ENCODE results near the gene TEX29.

The TEX29 gene

DNA sequence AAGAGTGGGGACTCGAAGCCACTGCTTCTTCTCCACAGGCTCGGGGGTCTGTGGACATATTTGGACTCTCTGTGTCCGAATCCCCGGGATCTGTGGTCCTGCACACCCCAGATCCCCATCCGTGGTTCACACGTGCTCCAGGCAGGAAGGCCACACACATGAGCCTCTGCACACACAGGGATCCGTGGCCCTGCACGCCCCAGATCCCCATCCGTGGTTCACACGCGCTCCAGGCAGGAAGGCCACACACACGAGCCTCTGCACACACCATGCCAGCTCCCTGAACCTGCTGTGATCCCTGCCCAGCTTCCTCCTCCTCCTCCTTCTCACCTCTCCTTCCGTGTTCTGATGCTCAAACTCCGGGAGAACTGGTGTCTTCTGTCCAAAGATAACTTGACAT, 3.1 kb downstream of the TEX29 start:
- no peak for DNase-seq

DNA sequence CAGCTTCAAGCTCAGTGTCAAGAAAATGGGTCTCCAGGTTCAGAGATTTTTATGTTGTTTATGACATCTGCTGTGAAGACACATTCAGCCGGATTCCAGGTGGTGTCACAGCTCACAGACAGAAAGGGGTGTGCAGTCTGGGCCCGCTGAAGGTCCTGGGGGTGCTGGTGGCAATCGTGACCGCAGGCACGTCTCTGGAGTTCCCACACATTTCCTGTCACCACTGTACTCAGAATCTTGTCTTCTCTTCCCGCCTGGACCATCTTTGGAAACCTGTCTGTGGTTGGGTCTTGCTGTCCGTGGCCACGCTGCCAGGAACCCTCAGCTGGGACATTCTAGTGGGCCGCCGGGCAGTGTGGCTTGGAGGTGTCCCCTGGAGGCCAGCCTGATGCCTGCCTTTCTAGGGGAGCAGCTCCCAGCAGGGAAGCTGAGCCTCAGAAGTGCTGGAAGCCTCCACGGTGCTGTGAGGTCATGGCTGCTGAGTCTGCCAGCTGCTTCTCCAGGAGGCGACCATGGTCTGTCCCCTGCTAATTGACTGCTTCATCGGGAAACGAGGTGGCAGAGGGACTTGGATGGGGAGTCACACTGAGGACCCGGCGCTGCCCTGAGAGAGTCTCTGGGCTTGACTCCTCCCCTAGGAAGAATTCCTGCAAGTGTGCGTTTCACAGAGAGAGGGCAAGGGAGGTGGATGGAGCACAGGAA, 3.7 kb downstream of the TEX29 start:
- DNase-seq: no peak

DNA sequence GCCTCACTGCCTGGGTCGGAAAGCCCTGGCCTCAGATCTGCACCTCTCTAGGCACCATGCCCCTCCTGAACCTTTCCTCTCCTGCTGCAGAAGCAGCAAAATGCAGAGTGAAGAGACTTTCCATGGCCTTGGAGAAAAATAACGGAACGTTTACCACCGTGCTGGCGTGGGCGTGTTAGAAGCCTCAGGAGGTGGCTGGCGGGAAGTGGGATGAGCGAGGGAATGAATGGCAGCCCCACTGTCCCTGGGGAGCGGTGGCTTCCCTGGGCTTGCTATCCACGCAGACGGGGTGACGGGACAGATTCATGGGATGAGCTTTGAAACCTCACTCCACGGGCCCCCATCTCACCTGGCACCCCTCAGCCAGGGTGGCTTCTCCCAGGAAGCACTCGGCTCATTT, 4.3 kb downstream of the TEX29 start:
- no peak for DNase-seq

DNA sequence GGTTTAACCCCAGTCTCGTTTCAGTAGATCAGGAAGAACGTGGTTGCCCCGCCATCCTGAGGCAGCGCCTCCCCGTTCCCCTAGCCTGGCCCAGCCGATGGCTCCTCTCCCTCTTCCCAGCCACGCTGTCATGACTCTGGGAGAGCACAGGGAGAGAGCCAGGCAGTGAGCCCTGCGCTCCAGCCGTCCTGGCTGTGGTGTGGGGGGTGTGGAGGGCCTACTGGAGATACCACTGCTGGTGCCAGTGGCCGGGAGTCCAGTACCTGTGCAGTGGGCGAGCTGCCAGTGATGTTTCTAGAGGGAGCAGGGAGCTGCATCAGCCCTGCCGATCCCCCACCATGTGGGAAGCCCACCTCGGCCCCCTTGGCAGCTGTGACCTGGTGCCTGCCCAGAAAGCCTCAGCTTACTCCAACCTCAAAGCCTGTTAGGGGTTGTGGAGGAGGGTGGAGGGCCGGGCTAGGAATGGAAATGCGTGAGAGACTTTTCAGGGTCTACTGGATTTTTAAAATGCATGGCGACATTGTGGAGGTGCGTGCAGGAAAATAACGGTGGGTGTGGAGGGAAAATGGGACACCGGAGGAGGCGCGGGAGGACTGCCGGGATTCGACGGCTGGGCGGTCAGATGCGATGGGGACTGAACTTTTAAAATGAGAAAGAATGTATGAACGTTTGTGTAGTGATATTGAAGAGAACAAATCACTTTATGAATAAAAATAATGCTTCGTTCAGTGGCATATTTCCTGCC, 4.9 kb downstream of the TEX29 start:
- no peak for DNase-seq

DNA sequence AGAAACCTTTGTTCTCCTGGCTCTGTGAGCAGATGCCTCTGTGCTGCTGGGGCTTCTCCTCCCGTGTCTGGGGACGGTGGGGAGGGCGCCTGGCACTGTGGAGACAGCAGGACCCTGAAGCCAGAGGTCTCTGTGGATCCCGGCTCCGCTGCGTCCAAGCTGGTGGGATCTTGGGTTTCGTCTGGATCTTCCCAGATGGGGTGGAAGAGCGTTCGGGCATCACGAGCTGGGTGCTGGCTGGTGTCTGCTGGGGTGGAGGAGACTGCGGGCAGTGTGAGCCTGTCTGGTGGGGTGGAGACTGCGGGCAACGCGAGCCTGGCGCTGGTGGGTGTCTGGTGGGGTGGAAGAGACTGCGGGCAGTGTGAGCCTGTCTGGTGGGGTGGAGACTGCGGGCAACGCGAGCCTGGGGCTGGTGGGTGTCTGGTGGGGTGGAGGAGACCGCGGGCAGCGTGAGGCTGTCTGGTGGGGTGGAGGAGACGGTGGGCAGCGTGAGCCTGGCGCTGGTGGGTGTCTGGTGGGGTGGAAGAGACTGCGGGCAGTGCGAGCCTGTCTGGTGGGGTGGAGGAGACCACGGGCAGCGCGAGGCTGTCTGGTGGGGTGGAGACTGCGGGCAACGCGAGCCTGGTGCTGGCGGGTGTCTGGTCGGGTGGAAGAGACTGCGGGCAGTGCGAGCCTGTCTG, 5.6 kb downstream of the TEX29 start:
- DNase-seq: no peak

DNA sequence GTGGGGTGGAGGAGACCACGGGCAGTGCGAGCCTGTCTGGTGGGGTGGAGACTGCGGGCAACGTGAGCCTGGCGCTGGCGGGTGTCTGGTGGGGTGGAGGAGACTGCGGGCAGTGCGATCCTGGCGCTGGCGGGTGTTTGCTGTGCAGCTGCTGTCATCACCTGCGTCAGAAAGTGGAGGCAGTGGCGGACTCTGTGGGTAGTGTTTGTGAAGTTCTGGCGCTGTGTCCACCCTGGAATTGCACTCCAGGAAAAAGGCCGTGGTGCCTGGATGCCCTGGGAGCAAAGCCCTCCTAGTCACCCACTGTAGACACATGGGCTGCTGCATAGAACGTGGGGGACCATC, 6.2 kb downstream of the TEX29 start:
- DNase-seq: no peak

DNA sequence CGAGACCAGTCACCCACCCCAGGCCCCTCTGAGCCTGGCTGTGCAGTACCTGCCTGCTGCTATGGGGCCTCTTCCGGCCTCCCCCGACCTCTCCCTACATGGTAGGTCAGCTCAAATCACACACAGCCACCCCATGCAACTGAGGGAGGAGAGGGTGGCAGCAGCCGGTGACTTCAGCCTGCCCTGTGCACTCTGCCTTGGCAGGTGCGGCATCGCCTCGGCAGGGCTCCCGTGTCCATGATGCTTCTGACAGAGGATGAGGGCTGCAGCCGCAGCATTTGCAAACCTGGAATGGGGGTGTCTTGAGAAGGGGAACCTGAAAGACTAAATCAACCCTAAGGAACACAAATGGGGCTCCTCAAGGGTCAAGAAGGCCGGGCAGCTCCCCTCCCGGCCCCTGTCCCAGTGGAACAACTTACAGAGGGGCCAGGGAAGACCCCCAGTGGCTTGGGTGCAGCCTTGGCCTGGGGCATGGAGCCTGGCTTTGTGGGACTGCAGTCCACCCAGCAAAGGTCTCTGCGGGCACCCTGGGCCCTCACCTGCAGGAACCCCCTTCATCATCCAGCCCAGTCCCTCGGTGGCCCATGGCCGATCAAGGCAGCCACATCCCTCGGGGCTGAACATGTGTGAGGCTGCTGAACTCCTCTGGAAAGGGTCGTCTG, 6.7 kb downstream of the TEX29 start:
- no peak for DNase-seq

DNA sequence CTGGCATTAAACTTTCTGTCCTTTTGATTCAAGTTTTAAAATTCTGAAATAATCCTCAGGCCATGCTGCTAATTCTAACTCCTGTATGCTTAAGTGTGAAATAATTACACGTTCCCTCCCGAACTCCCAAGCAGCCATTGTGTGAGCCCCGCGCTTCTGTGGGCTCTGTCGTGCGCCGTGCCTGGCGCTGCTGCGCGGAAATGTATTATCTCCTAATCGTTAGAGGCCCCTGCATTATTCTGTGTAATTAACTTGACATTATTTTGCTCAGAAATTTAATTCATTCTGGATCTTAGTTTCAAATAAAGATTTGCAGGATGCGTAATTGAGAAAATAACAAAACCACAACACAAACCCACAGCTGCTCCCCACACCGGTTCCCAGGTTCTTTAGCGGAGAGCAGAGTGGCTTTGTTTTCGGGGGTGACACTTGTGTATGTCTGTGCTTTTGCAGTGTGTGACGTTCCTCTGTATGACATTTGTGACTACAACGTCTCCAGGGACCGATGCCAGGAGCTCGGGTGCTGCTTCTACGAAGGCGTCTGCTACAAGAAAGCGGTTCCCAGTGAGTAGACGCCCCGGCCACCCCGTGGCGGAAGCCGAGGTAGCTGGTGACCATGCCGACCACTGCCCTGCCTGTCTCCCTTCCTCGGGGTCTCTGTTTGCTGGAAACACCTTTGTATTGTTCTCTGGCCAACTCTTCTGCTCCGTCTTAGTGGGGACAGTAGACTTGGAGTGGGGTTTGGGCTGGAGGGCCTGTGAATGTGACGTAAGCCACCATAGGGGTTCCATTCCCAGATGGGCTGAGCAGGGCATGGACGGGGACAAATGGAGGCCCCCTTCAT, 7.5 kb downstream of the TEX29 start:
- DNase-seq: no peak

DNA sequence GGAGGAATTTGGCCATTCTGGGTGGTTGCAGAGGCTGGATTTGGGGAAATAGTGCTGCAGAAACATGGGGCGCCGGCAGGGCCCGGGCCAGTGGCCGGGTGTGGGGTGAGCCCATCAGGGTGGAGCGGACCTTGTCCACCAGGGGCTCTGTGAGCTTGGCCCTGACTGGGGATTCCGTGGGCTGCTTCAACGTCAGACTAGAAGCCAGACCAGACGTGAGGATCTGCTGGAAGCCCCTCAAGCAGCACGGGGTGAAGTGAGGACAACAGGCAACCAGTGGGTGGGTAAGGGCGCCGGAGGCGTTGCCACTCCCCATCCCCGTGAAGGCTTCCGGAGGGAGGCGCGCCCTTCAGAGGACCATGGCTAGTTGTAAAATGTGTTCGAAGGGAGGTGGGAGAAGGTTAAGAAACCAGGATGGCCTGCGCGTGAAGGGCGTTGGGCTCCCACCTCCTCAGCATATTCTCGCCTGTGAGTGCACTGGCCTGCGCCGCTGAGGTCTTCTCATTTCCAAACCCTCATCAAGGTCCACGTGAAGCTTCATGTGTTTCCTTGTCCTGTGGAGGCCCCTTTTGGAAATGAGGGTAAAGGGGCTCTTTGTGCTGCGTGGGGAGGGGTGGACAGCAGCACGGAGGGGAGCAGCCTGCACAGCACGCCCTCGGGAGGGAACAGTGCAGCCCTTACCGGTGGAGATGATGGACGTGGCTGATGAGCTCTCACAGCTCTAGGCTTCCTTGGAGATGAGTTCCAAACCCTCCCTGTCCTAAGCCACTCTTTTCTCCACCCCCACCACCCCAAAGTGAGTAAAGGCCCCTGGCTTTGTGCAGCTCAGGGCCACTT, 8.3 kb downstream of the TEX29 start:
- no peak for DNase-seq

DNA sequence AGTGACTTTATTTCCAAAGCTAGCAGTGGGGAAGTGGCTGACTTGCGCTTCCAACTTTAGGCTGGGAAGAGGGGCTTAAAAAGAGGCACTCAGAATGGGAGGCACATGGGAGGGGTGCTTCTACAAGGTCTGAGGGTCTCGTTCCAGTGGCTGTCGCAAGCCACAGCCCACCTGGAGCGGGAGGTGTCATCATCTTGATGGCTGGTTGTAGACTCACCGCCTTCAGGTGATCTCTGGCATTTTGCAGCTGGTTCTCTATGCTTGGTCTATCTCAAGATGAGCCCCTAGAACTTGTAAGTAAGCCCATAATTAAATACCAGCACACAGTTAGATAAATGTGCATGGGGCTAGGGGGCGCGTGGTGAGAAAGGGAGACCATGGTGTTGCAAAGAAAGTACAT, 9.2 kb downstream of the TEX29 start:
- DNase-seq: no peak

DNA sequence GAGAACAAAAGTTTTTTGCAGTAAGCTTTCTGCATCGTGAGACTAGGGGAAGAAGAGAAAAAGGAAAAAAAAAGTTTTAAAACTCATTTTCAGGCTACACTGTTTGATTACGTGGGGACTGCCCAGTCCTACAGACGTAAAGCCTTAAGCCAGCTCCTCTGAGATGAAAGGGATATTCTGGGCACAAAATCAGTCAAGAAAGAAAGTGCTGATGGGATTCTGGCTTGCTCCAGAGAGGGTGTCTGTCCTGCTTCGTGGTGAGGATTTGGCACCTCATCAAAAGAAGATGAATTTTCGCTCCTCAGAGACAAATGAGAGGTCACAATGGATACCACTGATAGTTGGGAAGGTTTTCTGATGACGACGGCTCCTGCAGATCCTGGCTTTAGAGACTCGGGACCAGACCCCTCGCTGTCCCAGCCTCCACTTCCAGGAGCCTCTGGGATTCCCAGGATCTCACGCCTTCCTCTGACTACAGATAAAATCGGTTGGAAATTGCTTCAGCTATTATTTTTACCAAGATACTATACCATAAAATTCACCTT, 9.7 kb downstream of the TEX29 start:
- no peak for DNase-seq

DNA sequence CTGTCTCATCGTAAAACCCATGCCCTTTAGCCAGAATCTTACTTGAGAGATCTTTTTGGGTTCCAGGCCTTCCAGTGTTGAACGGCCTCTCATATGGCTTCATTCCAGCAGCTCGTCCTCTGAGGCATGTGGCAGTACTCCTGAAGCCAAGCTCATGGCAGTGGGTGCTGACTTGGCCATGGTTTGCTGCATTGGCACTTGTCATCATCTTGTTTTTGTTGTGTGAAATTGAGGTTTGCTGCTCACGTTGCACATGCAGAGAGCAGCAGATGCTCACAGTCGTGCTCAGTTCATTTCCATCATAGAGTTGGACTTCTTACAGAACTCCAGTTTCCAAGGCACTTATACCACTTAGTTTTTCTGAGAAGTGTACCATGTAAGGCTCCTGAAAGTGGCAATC, 14.9 kb downstream of the TEX29 start:
- DNase-seq: no peak

DNA sequence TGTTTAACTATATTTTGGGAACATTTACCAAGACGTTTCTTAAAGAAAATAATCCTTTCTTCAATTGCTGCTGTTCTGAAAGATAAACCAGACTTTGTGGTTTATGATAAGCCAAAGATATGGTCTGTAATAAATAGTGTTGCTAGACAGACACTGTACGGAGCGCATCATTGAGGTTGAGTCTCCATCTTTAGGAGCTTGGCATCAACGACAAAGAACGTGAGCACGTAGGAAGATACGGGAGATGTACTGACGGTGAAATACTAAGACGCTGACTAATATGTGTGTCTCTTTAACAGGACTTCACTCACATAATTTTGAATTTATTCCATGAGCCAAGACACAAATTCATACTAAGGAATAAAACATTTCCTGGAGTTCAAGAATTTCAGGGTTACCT, 16.2 kb downstream of the TEX29 start:
- DNase-seq: no peak

DNA sequence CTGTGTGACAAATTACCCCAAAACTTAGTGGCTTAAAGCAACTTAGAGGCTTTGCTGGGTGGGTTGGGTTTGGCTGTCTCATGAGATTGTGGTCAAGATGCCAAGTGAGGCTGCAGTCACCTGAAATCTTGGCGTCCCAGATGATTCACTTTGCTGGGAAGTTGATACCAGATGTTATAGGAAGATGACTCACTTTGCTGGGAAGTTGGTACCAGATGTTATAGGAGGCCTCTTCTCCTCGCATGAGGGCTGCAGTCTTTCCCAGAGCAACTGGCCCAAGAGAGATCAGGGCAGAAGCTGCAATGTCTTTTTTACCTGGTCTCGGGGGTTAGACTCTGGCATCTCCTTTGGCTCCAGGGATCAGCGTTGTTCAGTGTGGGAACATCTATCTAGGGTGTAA, 16.8 kb downstream of the TEX29 start:
- DNase-seq: no peak

DNA sequence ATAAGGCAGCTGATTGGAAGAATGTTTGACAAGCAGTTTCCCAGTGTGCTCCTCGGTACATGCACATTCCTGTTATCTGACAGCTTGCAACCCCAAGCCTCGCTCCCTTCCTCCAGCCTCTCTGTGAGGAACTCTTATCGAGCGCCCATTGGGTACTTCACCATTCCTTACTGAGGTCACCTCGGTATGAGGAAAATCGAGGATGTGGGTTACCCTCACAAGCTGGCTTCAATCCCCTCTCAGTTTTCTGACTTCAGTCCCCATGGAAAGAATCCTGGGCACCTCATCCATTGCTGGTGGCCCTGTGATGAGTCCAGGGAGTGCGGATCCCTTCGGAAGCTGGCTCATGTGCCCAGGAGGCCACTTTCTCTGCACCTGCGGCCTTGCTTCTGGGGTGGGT, 17.3 kb downstream of the TEX29 start:
- DNase-seq: no peak

DNA sequence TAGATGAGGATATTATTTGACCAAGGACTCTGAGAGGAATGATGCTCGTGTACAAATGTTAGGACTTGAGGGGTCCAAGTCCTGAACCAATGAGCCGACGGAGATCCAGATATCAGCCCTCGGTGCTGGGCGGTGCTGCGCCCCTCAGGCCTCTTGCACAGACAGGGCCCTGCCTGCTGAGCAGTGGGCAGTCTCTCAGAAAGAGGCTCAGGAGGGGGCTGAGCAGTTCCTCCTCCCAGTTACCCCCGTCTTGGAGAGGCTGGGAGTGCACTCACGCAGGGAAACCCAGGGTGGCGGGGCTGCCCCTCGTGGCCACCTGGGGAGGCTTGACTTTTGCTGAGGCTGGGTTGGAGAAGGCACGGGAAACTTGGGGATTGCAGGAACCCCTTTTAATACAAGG, 18.4 kb downstream of the TEX29 start:
- DNase-seq: no peak

DNA sequence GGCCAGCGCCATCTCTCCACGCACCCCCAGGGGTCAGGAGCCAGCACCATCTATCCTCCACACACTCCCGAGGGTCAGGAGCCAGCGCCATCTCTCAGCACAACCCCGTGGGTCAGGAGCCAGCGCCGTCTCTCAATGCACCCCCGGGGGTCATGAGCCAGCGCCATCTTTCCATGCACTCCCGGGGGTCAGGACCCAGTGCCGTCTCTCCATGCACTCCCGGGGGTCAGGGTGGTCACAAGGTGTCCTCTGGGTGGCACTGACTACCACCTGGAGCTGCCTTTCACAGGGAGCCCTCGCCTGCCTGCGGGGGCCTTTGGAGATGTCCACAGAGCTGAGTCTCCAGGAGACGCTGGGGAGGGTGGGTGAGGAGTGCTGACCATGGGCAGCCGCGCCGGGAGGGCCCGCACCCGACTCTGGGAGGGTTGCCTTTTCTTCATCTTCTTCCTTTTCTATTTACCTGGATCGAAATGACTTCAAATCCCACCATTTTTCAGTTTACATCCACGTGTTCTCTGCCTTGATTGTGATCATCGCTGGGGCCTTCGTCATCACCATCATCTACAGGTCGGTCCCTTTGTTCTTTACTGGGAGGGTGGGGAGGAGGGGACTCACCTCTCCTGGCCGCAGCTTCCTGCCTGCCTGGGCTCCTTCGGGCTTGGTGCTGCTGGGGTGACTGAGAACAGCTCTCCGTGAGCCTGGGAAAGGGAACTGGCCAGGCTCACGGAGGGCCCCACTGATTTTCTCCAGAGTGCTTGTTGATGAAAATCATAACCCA, 19.1 kb downstream of the TEX29 start:
- DNase-seq: no peak

DNA sequence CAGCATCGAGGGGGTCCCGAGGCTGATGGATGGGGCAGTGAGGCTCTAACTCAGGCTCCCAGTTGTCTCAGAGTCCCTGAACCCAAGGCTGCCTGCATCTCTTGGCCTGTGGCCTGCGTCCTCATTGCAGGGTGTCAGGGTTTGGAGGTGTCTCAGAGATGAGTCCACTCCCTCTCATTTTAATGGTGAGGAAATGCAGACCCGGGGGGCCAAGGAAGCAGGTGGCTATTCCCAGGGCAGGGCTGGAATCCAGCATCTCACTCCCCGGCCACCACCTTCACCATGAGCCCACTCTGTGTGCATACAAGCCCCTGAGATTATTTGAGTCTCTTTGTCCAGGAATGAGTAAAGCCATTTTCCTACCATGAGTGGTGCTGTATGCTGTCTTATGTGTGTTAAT, 21.4 kb downstream of the TEX29 start:
- no peak for DNase-seq

DNA sequence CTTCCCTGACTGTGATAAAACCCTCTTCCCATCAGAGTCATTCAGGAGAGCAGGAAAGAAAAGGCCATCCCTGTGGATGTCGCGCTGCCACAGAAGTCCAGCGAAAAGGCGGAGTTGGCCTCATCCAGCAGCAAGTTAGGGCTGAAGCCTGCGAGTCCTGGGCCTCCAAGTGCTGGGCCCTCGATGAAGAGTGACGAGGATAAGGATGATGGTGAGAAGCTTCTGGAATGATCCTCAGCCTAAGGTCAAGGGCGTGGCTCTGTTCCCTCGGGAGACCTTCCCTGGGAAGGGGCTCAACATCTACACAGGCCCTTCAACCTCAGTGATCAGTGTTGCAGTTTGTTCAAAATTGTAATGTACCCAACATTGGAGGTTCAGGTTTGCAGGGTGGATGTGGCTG, 22.3 kb downstream of the TEX29 start:
- DNase-seq: no peak

DNA sequence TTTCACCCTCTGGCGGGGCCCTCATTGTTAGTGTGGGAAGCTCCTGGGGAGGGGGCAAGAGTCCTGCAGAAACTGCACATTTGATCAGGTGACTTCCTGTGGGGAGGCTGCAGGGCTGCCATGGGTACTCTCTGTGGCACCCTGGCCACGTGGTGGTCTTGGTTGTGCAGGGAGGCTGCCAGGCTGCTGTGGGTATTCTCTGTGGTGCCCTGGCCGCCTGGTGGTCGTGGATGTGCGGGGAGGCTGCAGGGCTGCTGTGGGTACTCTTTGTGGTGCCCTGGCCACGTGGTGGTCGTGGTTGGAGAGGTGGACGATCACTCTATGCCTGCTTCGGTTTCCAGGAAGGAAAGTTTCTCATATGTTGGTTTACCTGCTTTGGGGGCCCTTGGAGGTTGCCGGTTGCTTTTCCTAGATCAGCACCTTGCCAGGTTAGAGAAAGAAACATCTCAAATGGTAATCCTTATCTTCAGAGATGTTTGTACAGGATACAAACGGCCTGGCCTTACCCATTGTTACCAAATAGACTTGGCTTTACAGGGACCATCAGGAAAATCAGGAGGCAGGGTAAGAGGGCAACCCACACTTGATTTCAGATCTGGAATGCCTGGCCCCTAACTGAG, 22.9 kb downstream of the TEX29 start:
- DNase-seq: no peak
